Measurements from ENCODE around the gene LAMTOR2. TPM values are rescaled to one million over a fixed set of nuclear protein-coding genes. Genes with fewer than 3 reads are reported as not detected.

LAMTOR2 gene
- total RNA-seq, 3 donors from 2014 or later (not counting 1 experiment from before 2014, with no cell fraction given): 23.5 to 26.1 (median 24.6) TPM

- Mint-ChIP-seq H3K36me3 (no peaks in the 10 kb centered on the region), H3K4me3 (no peak overlapping the region), H3K27ac (peak overlapping the region; percentile 96 to 99), H3K27me3 (ENCODE audit: low read depth in 2 of 2) (peaks cover 0 to 9% of the 10 kb centered on the region in 2 donors), H3K9me3 (no peaks in the 10 kb centered on the region), H3K4me1 (peaks cover 11 to 40% of the 10 kb centered on the region in 2 donors)
- no peak for TF ChIP-seq CTCF (IDR thresholded peaks at IDR 0.05)
- Histone ChIP-seq H3K36me3 (ENCODE audit: control insufficient read depth, insufficient read depth, low read length) (no peaks in the 10 kb centered on the region), H3K27me3 (ENCODE audit: control insufficient read depth, insufficient read depth, low read length) (peaks cover 8% of the 10 kb centered on the region), H3K27ac (ENCODE audit: low read length) (no peak overlapping the region), H3K9me3 (ENCODE audit: control insufficient read depth, insufficient read depth, low read length) (no peaks in the 10 kb centered on the region), H3K4me1 (ENCODE audit: control insufficient read depth, insufficient read depth, low read length) (peaks cover 40% of the 10 kb centered on the region), H3K4me3 (ENCODE audit: low read length) (no peak overlapping the region)
- intact Hi-C loops (cut with micrococcal nuclease): no loop called here
- no peak for ATAC-seq
- DNase-seq: no peak
- WGBS (ENCODE audit: insufficient coverage): 94% methylated on average over 3 of the region's 3 CpGs
Measured at GRCh38 chr1:156108057-156108456, 53.5 kb downstream of the LAMTOR2 start.

Other genes starting within 250 kb of the LAMTOR2 start
- gene GON4L, start 197.6 kb upstream of the LAMTOR2 start, total RNA-seq: 100 to 1,000 TPM; 127 to 147 (median 146) TPM
- 10 to 100 TPM; 38.1 to 42.8 (median 39.8) TPM for gene SYT11, start 195.2 kb upstream of the LAMTOR2 start, total RNA-seq
- 10 to 100 TPM; 79.1 to 86.1 (median 79.2) TPM for gene RIT1, start 143.4 kb upstream of the LAMTOR2 start, total RNA-seq
- 100 to 1,000 TPM in 1 of 3 donors, 10 to 100 TPM in 2; 61.9 to 101 (median 85.9) TPM for gene KHDC4, start 120.4 kb upstream of the LAMTOR2 start, total RNA-seq
- not detected for gene RXFP4, start 113.1 kb upstream of the LAMTOR2 start, total RNA-seq
- 100 to 1,000 TPM; 143 to 200 (median 147) TPM for gene ARHGEF2, start 76.2 kb upstream of the LAMTOR2 start, total RNA-seq
- gene SSR2, start 33.8 kb upstream of the LAMTOR2 start, total RNA-seq: 100 to 1,000 TPM; 209 to 215 (median 211) TPM
- 10 to 100 TPM; 14.4 to 23.5 (median 23.5) TPM for gene UBQLN4, start 984 bp upstream of the LAMTOR2 start, total RNA-seq
- under 1 TPM in 1 of 3 donors, not detected in 2; 0.82 TPM for gene RAB25, start 6.4 kb downstream of the LAMTOR2 start, total RNA-seq
- gene MEX3A, start 27.7 kb downstream of the LAMTOR2 start, total RNA-seq: under 1 TPM; 0.05 to 0.16 (median 0.14) TPM
- 100 to 1,000 TPM; 201 to 504 (median 273) TPM for gene LMNA, start 59.9 kb downstream of the LAMTOR2 start, total RNA-seq
- 10 to 100 TPM in 1 of 3 donors, 1 to 10 TPM in 2; 2.6 to 13.0 (median 7.0) TPM for gene SEMA4A, start 98.8 kb downstream of the LAMTOR2 start, total RNA-seq
- 10 to 100 TPM; 17.1 to 49.2 (median 22.0) TPM for gene SLC25A44, start 139.3 kb downstream of the LAMTOR2 start, total RNA-seq
- gene PMF1, start 158.2 kb downstream of the LAMTOR2 start, total RNA-seq: 10 to 100 TPM; 61.5 to 70.3 (median 64.0) TPM
- gene BGLAP, start 187.4 kb downstream of the LAMTOR2 start, total RNA-seq: 1 to 10 TPM in 2 of 3 donors, under 1 TPM in 1; 0.45 to 1.6 (median 1.1) TPM
- gene PAQR6, start 193.3 kb downstream of the LAMTOR2 start, total RNA-seq: 1 to 10 TPM; 2.6 to 5.5 (median 3.5) TPM
- gene SMG5, start 228.0 kb downstream of the LAMTOR2 start, total RNA-seq: 10 to 100 TPM; 76.7 to 93.9 (median 87.6) TPM
- 1 to 10 TPM; 3.3 to 5.8 (median 5.0) TPM for gene TMEM79, start 229.5 kb downstream of the LAMTOR2 start, total RNA-seq
- gene GLMP, start 240.9 kb downstream of the LAMTOR2 start, total RNA-seq: 10 to 100 TPM; 22.9 to 29.1 (median 26.8) TPM
- gene VHLL, start 244.5 kb downstream of the LAMTOR2 start, total RNA-seq: under 1 TPM in 1 of 3 donors, not detected in 2; 0.42 TPM

Measured in natural killer cell (primary cell).